ENCODE results near the gene GBX2.

DNA sequence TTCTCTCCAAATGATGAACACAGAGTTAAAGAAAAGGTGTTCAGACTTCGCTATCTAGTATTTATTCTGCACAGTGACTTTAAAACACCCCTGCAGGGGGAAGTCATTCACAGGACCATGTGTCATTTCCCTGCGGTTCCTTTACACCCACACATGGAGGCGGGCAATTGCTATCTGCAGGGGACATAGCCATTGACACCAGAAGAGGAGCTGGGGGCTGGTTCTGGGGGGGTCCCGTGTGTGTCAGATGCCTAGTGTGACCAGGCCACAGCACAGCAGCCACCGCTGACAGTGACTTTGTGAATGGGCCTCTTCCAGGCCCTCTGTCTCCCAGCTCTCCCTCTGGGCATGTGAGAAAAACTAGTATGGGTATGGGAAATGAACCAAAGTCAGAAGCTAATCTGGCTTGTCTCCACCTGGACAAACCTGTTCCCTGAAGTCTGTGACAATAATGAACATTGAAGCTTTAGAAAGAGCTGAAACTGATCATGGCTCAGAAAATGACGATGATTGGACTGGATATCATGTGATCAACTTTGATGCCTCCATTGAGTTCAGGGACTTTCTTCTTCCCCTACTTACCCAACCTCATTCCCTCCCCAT, 7.5 kb upstream of the GBX2 start:
- TF ChIP-seq, protein P1, sequence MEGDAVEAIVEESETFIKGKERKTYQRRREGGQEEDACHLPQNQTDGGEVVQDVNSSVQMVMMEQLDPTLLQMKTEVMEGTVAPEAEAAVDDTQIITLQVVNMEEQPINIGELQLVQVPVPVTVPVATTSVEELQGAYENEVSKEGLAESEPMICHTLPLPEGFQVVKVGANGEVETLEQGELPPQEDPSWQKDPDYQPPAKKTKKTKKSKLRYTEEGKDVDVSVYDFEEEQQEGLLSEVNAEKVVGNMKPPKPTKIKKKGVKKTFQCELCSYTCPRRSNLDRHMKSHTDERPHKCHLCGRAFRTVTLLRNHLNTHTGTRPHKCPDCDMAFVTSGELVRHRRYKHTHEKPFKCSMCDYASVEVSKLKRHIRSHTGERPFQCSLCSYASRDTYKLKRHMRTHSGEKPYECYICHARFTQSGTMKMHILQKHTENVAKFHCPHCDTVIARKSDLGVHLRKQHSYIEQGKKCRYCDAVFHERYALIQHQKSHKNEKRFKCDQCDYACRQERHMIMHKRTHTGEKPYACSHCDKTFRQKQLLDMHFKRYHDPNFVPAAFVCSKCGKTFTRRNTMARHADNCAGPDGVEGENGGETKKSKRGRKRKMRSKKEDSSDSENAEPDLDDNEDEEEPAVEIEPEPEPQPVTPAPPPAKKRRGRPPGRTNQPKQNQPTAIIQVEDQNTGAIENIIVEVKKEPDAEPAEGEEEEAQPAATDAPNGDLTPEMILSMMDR (IDR thresholded peaks at IDR 0.05): no peak
- TF ChIP-seq POLR2A (IDR thresholded peaks at IDR 0.05): no peak
